Colonic mucosa (tissue), 4 donors: ENCODE measurements around the gene AUH. TPM values are rescaled to one million over a fixed set of nuclear protein-coding genes. Genes with fewer than 3 reads are reported as not detected.
A peak's percentile ranks its signal among the peaks of the same experiment; 100 is the strongest.

Experiments
- DNase-seq: peaks from one replicate; pipeline ENCODE4 v3.0.0-alpha.2; 2020
- H3K27ac ChIP-seq: fragments of 200-600 bp; one replicate; pipeline ENCODE4 v1.8.0; 2021
- H3K27me3 ChIP-seq: fragments of 200-600 bp; one replicate; pipeline ENCODE4 v1.8.0; 2021
- H3K36me3 ChIP-seq: fragments of 200-600 bp; one replicate; pipeline ENCODE4 v1.8.0; 2021
- H3K4me1 ChIP-seq: fragments of 200-600 bp; one replicate; pipeline ENCODE4 v1.8.0; 2021; ENCODE audit warnings: mild to moderate bottlenecking
- H3K4me3 ChIP-seq: fragments of 200-600 bp; one replicate; pipeline ENCODE4 v1.8.0; 2021
- H3K9ac ChIP-seq, 2 donors: one replicate each; pipeline ENCODE4 v1.7.0; 2013; ENCODE audit warnings: control low read depth in 2 of 2, low read depth in 2 of 2, low read length in 2 of 2
- H3K9me3 ChIP-seq: fragments of 200-600 bp; one replicate; pipeline ENCODE4 v1.8.0; 2021
- CTCF ChIP-seq: fragments of 200-600 bp; IDR thresholded peaks from one replicate; pipeline ENCODE4 v1.8.0; 2022; ENCODE audit warnings: antibody characterized with exemption, mild to moderate bottlenecking
- intact Hi-C: fragments of 100-400 bp; cut with DNase I; formaldehyde crosslinking; loops from one replicate; pipeline ENCODE4 v1.14.1; 2022
- total RNA-seq, 2 donors: library from RNA; stranded (reverse); fragmentation: NEBNext Ultra II Directional in 1 of 2; extraction: Animal tissue kit (Norgen Biotek cat#: 25700) in 1 of 2; gene quantifications; one replicate each; pipeline ENCODE4 v1.2.1, GENCODE V29; 2021
- donor health status: healthy.
- donor health status: DM: no; HTN: no; CAD: no.
- donor health status: DM: no; HTN: no; CAD: no.

Gene AUH
- total RNA-seq, 2 donors from 2014 or later = 21.5 to 47.6 TPM

GRCh38 chr9:91180930-91181268 lies 180.8 kb downstream of the AUH start:
- Histone ChIP-seq H3K9me3 (no peaks in the 10 kb centered on the region), H3K27me3 (no peaks in the 10 kb centered on the region), H3K27ac (no peak overlapping the region), H3K4me3 (no peak overlapping the region), H3K36me3 (no peaks in the 10 kb centered on the region), H3K9ac (no peak overlapping the region), H3K4me1 (peaks cover 3% of the 10 kb centered on the region)
- no peak for TF ChIP-seq CTCF
- DNase-seq = no peak
- intact Hi-C loops = no loop called here

- DNase-seq = no peak
- no peaks in the 10 kb centered on the region for H3K9me3 ChIP-seq
- TF ChIP-seq CTCF = no peak
- no peak overlapping the region for H3K9ac ChIP-seq
- H3K27ac ChIP-seq = no peak overlapping the region
- H3K4me3 ChIP-seq = no peak overlapping the region
- H3K4me1 ChIP-seq = peaks cover 3% of the 10 kb centered on the region
- H3K27me3 ChIP-seq = no peaks in the 10 kb centered on the region
- intact Hi-C loops = no loop called here
- no peaks in the 10 kb centered on the region for H3K36me3 ChIP-seq
Observed at GRCh38 chr9:91180240-91180929, 181.3 kb downstream of the AUH start.

GRCh38 chr9:91179237-91180138 lies 182.2 kb downstream of the AUH start:
- Histone ChIP-seq H3K4me3 (no peak overlapping the region), H3K27me3 (no peaks in the 10 kb centered on the region), H3K4me1 (peaks cover 3% of the 10 kb centered on the region), H3K27ac (no peak overlapping the region), H3K9me3 (no peaks in the 10 kb centered on the region), H3K9ac (no peak overlapping the region), H3K36me3 (no peaks in the 10 kb centered on the region)
- no peak for TF ChIP-seq CTCF
- no peak for DNase-seq
- intact Hi-C loops = no loop called here

- intact Hi-C loops = no loop called here
- Histone ChIP-seq H3K4me3 (no peak overlapping the region), H3K9ac (no peak overlapping the region), H3K4me1 (peaks cover 3% of the 10 kb centered on the region), H3K27me3 (no peaks in the 10 kb centered on the region), H3K27ac (no peak overlapping the region), H3K9me3 (no peaks in the 10 kb centered on the region), H3K36me3 (no peaks in the 10 kb centered on the region)
- TF ChIP-seq CTCF = no peak
- DNase-seq = no peak
Observed at GRCh38 chr9:91178281-91179236, 183.2 kb downstream of the AUH start.

GRCh38 chr9:91177661-91178280 lies 183.9 kb downstream of the AUH start:
- H3K4me3 ChIP-seq = no peak overlapping the region
- peak overlapping the region; percentile 36 for H3K27ac ChIP-seq
- intact Hi-C loops = no loop called here
- no peak for DNase-seq
- H3K4me1 ChIP-seq = peaks cover 3% of the 10 kb centered on the region
- no peaks in the 10 kb centered on the region for H3K36me3 ChIP-seq
- peak overlapping the region in 1 of 2 donors; percentile 55 for H3K9ac ChIP-seq
- H3K9me3 ChIP-seq = no peaks in the 10 kb centered on the region
- no peaks in the 10 kb centered on the region for H3K27me3 ChIP-seq
- TF ChIP-seq CTCF = no peak
